Measurements from ENCODE around the gene CD70. TPM values are rescaled to one million over a fixed set of nuclear protein-coding genes. Genes with fewer than 3 reads are reported as not detected.

Gene CD70
- total RNA-seq, 1 experiment from 2014 or later: 2.3 TPM

GRCh38 chr19:6589711-6590257 is 1.2 kb downstream of the CD70 start:
- no peaks in the 10 kb centered on the region for H3F3A ChIP-seq (ENCODE audit: low read length, unreplicated experiment)
- peaks cover 74% of the 10 kb centered on the region for H3K27me3 ChIP-seq (ENCODE audit: low read length)
- no peaks in the 10 kb centered on the region for H3K36me3 ChIP-seq (ENCODE audit: low read depth, low read length)
- no peak for DNase-seq
- TF ChIP-seq EZH2 (IDR thresholded peaks at IDR 0.05; ENCODE audit: low read length, unreplicated experiment) (no peak), EZH2phosphoT487 (IDR thresholded peaks at IDR 0.05; ENCODE audit: borderline replicate concordance, low read length) (no peak), CTCF (conservative IDR thresholded peaks at IDR 0.05; ENCODE audit: low read depth, low read length) (no peak)
- H3K9me2 ChIP-seq (replicated peaks; ENCODE audit: low read length): no peaks in the 10 kb centered on the region
- H3K9ac ChIP-seq (ENCODE audit: low read length): no peak overlapping the region
- H3K79me2 ChIP-seq (ENCODE audit: low read length): no peaks in the 10 kb centered on the region
- no TSS peak for BruUV-seq (replicated peaks)
- ATAC-seq: no peak
- peaks cover 3% of the 10 kb centered on the region; the same call in 1 of the 2 replicates for H3K4me1 ChIP-seq (ENCODE audit: insufficient read depth, low read length)
- H4K20me1 ChIP-seq (ENCODE audit: low read length): no peaks in the 10 kb centered on the region
- H2AFZ ChIP-seq (ENCODE audit: low read length): peak overlapping the region; percentile 29; the same call in 1 of the 2 replicates
- peak overlapping the region; percentile 40; the same call in 1 of the 2 replicates for H3K4me3 ChIP-seq (ENCODE audit: low read length)
- no peaks in the 10 kb centered on the region for H3K9me3 ChIP-seq (ENCODE audit: low read length)
- POLR2A ChIA-PET (ENCODE audit: unreplicated experiment): no interaction called here
- CTCF ChIA-PET: no interaction called here
- intact Hi-C loops (cut with micrococcal nuclease): no loop called here
- no peak overlapping the region for H3K27ac ChIP-seq (ENCODE audit: low read length)
- peak overlapping the region; percentile 58 for H3K4me2 ChIP-seq (ENCODE audit: low read length)

- no TSS peak for BruUV-seq (replicated peaks)
- Histone ChIP-seq H3K4me1 (ENCODE audit: insufficient read depth, low read length) (peaks cover 3% of the 10 kb centered on the region; the same call in 1 of the 2 replicates), H2AFZ (ENCODE audit: low read length) (no peak overlapping the region), H3K4me2 (ENCODE audit: low read length) (no peak overlapping the region), H4K20me1 (ENCODE audit: low read length) (no peaks in the 10 kb centered on the region), H3K79me2 (ENCODE audit: low read length) (no peaks in the 10 kb centered on the region), H3K36me3 (ENCODE audit: low read depth, low read length) (no peaks in the 10 kb centered on the region), H3F3A (ENCODE audit: low read length, unreplicated experiment) (no peaks in the 10 kb centered on the region), H3K9me3 (ENCODE audit: low read length) (no peaks in the 10 kb centered on the region), H3K27ac (ENCODE audit: low read length) (no peak overlapping the region), H3K27me3 (ENCODE audit: low read length) (peaks cover 69% of the 10 kb centered on the region), H3K9me2 (replicated peaks; ENCODE audit: low read length) (no peaks in the 10 kb centered on the region), H3K4me3 (ENCODE audit: low read length) (no peak overlapping the region), H3K9ac (ENCODE audit: low read length) (no peak overlapping the region)
- CTCF ChIA-PET: no interaction called here
- intact Hi-C loops (cut with micrococcal nuclease): no loop called here
- POLR2A ChIA-PET (ENCODE audit: unreplicated experiment): no interaction called here
- DNase-seq (no peak), ATAC-seq (no peak)
- TF ChIP-seq EZH2 (IDR thresholded peaks at IDR 0.05; ENCODE audit: low read length, unreplicated experiment): no peak
- no peak for TF ChIP-seq EZH2phosphoT487 (IDR thresholded peaks at IDR 0.05; ENCODE audit: borderline replicate concordance, low read length)
Observed at GRCh38 chr19:6588508-6589345, 2.2 kb downstream of the CD70 start.

- Histone ChIP-seq H3K27ac (ENCODE audit: low read length) (no peak overlapping the region), H3F3A (ENCODE audit: low read length, unreplicated experiment) (no peaks in the 10 kb centered on the region), H3K9me3 (ENCODE audit: low read length) (no peaks in the 10 kb centered on the region), H3K4me1 (ENCODE audit: insufficient read depth, low read length) (peaks cover 3% of the 10 kb centered on the region; the same call in 1 of the 2 replicates), H3K9ac (ENCODE audit: low read length) (no peak overlapping the region), H4K20me1 (ENCODE audit: low read length) (no peaks in the 10 kb centered on the region), H3K9me2 (replicated peaks; ENCODE audit: low read length) (no peaks in the 10 kb centered on the region), H3K4me2 (ENCODE audit: low read length) (no peak overlapping the region), H2AFZ (ENCODE audit: low read length) (no peak overlapping the region), H3K36me3 (ENCODE audit: low read depth, low read length) (no peaks in the 10 kb centered on the region), H3K79me2 (ENCODE audit: low read length) (no peaks in the 10 kb centered on the region), H3K27me3 (ENCODE audit: low read length) (peaks cover 63% of the 10 kb centered on the region), H3K4me3 (ENCODE audit: low read length) (no peak overlapping the region)
- intact Hi-C loops (cut with micrococcal nuclease): no loop called here
- ATAC-seq: no peak
- no TSS peak for BruUV-seq (replicated peaks)
- ChIA-PET CTCF (no interaction called here), POLR2A (ENCODE audit: unreplicated experiment) (no interaction called here)
- DNase-seq: no peak
- TF ChIP-seq EZH2 (IDR thresholded peaks at IDR 0.05; ENCODE audit: low read length, unreplicated experiment): no peak
- TF ChIP-seq EZH2phosphoT487 (IDR thresholded peaks at IDR 0.05; ENCODE audit: borderline replicate concordance, low read length): no peak
- no peak for TF ChIP-seq CTCF (conservative IDR thresholded peaks at IDR 0.05; ENCODE audit: low read depth, low read length)
Observed at GRCh38 chr19:6587998-6588507, 2.9 kb downstream of the CD70 start.

All from PC-3 (cell line).